ENCODE results near the gene PDZK1IP1.
"Not testable (repeated sequence)": the region's sequence is repeated elsewhere in the genome, so short reads cannot be mapped to it uniquely, and the experiment has no call there.

Gene PDZK1IP1

DNA sequence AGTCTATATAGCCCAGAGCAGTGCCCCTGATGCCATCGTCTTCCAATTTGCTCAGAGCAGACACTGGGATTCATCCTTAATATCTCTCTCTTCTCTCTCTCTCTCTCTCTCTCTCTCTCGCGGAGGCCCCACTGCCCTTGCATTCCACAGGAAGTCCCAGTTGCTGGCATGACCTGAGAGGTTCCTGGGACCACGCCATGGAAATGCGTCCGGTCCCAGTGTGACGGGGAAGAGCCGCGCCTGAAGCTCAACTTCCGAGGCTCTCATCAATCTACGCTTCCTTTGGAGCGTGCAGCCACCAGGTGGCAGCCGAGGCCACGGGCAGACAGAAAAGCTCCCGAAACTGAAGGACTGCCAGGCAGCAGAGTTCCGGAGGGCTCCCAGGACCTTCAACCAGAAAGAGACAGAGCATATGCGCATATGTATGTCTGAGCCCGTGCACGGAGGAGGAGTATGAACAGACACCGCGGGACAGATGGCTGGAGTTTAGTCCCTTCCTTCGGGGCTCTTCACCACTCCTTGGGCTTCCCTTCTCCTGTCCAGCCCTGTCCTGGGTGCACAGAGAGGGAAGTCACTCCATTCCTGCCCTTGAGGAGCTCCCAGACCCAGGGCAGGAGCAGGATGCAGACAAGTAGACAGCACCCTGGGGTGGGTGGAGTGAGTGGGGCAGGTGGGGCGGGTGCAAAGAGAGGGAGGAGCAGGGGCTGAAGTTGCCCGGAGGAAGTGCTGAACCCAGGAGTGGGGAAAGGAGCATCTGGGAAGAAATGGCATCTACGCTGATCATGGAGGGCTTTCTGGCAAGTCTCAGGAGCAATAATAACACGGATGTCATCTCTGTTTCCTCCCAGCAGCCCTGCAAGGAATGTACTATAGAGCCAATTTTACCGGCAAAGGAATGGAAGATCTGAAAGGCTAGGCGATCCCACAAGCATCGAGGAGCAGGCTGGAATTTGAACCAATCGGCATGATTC is 10.5 kb downstream of the PDZK1IP1 start:
- DNase-seq: peak; percentile 95

DNA sequence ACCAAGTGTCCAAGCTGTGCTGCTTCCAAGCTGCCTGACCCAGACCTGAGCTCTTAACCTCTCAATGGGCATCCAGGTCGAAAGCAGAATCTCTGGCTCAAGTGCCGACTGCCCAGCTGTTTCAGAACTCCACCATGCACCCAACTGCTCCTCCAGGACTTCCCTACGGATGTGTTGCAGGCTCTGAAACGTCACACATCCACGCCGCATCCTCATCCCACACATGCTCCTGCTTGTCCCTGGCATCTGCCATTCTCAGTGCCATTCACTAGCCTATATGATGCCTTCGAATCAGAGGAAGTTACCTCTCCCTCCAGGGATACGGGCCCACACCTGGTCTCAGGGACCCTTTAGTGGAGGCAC is 11.2 kb downstream of the PDZK1IP1 start:
- no peak for DNase-seq

DNA sequence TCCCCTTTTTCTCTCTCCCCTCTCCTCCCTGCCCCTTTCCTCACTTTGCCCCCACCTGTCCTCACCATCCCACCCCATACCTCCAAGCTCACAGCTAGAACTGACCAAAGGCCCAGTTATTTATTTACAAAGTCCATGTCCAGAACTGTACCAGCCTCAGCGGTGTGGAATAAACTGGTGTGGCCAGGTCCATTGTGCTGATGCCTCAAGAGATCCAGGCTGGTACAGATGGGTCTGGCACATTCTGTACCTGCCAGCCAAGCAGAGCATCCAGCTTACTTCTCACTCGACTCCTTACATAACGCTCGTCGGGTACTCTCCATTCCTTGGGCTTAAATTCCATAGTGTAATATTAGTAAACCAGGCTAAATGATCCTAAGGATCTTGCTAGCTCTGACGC is 11.8 kb downstream of the PDZK1IP1 start:
- no peak for DNase-seq

DNA sequence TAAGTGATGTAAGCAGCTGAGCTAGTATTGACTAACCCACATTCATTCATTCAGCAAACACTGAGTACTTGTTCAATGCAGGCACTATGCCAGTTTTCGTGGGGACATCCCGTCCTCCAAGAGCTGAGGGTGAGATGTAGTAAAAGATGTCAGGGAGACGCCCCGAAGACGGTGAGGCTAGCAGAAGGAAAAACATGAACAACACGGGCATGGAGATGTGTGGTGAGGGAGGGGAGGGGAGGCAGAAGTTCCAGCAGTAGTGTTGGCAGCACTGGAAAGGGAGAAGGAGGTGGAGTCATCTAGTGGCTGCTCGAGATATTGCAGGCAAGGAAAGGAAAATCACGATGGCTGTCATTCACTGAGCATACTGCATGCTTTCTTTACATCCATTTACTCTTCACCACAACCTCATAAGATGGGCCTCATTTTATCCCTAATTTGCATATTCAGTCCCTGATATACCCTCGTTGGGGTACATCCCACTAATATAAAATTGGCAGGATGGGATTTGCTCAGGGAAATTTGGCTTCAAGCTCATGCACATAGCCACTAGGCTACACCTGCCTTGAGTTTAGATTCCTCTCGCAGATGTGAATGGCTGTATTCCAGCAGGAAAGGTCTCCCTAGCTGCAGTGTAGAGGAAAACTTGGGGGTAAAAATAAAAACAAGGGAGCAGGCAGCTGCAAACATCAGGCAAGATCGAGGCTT is 14.5 kb downstream of the PDZK1IP1 start:
- peak; percentile 75 for DNase-seq

DNA sequence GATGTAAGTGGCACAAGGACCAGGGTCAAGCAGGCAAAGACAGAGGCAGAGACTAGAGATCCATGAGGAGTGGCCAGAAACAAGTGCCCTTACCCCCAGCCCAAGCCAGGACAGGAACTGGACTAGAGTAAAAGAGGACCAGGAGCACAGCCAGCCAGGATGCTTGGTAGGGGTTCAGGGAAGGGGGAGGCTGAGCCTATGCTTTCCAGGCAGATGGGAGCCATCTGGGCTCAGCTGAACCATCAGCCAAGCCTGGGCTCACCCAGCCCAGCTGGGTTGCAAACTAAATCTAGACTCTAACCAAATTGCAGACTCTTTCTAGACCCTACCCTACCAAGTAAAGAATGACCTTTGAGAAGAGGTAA is 15.2 kb downstream of the PDZK1IP1 start:
- no peak for DNase-seq

DNA sequence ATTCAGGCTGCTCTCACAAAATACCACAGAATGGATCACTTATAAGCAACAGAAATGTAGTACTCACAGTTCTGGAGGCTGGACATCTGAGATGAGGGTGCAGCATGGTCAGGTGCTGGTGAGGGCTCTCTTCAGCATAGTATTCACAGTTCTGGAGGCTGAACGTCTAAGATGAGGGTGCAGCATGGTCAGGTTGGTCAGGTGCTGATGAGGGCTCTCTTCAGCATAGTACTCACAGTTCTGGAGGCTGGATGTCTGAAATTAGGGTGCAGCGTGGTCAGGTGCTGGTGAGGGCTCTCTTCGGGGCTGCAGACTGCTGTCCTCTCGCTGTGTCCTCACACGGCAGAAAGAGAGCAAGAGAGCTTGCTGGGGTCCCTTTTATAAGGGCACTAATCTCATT is 17.1 kb downstream of the PDZK1IP1 start:
- DNase-seq: no peak

DNA sequence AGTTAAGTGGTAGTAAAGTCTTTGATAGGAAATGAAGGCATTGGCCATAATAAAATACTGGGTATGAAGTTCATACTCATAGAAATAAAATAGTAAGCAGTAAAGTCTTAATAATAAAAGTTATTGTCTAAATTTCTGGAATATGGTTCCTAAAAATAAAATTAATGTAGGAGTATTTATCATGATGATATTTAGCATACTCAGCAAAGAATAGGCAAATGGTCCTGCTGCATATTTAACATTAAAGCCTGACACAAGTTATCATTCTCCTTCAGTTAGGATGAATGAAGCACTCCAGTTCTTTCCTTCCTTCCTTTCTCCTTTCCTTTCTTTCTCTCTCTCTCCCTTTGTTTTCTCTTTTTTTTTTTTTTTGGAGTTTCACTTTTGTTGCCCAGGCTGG is 25.3 kb downstream of the PDZK1IP1 start:
- no peak for DNase-seq

DNA sequence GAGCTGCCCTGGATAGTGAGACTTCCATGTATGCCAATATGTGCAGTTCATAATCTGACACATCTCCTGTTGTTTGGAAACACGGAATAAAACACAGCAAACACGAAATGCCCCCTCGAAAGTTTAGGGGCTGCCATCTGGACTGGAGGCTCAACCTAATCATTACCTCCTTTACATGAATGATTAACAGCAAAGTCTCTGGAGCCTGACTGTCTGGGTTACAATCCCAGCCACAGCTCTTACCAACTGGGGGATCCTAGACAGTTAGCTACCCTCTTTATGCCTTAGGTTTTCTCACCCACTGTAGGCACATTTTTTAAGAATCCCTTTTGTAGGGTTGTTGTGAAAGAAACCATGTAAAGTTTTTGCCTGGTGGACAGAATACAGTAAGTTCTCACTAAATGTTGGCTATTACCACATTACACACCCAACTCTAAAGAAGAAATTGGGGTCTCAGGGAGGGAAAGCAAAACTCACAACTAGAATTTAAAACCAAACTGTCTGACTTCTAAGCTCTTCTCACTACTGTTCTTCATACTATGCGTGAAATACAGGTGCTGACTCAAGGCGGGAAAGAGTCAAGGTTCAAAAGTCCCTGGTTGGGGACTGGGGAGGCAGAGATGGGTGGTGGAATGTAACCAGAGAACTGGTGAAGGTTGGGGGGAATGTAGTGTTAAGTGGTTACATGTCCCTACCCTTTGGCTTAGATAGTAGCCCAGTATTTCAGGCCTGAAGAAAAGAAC is 28.4 kb downstream of the PDZK1IP1 start:
- DNase-seq: no peak

DNA sequence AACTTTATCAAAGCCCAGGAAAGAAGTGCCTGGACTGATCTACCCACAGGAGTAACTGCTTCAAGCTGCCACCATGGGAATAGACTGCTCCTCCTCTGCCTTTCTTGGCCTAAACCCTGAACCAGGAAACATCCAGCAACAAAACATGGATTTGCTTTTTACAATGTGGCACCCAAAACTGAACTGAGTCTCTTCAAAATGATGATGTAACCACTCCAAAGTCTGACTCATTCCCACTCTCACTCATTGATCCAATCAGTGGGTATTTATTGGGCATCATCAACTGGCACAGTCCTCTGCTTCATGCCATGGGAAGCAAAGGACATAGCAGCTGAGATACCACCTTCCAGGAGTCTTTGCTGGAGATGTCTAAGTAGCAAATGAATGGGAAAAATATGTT is 29.1 kb downstream of the PDZK1IP1 start:
- no peak for DNase-seq

DNA sequence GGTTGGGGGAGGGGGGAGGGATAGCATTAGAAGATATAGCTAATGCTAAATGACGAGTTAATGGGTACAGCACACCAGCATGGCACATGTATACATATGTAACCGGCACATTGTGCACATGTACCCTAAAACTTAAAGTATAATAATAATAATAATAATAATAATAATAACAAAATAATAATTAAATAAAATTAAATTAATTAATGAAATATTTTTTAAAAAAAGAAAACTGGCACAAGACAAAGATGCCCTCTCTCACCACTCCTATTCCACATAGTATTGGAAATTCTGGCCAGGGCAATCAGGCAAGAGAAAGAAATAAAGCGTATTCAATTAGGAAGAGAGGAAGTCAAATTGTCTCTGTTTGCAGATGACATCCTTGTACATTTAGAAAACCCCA is 31.9 kb downstream of the PDZK1IP1 start:
- DNase-seq: not testable (repeated sequence)

DNA sequence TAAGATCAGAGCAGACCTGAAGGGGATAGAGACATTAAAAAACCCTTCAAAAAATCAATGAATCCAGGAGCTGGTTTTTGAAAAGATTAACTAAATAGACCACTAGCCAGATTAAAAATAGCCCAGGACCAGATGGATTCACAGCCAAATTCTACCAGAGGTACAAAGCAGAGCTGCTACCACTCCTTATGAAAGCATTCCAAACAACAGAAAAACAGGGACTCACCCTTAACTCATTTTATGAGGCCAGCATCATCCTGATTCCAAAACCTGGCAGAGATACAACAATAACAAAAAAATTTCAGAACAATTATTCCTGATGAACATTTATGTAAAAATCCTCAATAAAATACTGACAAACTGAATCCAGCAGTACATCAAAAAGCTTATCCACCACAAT is 33.4 kb downstream of the PDZK1IP1 start:
- not testable (repeated sequence) for DNase-seq

DNA sequence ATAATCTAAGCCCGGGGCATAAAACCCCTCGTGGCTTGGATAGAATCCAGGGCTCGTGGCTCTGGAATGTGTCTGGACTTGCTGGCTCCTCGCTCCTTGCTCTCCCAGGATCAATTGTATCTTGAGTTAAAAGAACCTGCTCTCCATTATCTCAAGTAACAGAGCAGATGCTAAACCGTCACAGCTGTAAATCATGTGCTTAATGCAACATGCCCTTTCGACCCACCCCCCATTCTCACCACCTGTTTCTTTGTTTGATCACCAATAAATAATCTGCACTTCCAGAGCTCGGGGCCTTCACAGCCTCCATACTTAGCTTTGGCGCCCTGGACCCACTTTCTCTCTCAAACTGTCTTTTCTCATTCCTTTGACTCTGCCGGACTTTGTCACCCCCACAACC is 40.7 kb downstream of the PDZK1IP1 start:
- peak; percentile 57 for DNase-seq

DNA sequence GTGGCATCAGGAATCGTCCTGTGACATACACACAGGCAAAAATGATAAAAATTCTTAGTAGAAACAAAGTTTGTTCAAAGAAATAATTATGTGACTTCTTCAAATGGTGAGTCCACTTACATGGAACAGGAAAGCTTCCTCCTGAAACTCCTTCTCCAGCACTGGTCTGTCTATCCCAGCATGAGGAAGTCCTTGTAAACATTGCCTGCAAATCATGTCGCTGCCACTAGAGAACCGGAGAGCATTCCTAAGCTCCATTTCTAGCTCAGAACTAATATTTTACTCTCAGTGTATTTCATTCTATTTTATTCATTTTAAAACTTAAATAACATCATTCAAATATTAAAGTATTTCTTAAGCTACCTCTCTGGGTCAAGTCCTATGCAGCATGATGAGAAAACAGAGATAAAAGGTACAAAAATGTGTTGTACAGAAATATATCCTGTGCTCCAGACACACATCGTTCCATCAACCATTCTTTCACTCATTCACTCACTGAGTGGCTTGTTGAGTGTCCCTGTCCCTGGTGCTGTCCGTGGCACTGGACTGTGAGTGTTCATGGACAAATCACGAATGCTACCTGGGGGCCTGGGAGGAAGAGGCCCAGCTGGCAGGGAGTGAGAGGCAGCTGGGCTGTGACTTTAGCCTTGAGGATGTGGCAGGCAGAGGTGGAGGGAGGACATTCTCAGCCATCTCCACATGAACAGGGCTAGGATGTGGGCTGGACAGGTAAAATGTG is 42.6 kb downstream of the PDZK1IP1 start:
- no peak for DNase-seq

DNA sequence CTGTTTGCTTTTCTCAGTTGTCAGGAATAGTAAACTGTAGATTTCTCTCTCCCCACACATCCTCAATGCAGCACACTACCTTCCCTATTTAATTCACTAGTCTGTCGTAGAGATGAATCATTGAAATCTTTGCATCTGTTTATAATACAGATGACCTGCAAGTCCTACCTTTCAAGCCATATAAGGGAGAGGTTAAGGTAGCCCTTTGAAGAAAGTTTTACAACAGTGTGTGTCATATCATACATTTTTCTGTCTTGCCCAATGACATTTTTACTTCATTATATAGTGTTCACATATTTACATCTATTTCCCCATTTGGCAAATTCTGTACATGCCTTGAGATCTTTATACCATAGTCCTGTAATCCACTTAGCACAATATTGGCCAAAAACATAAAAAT is 43.3 kb downstream of the PDZK1IP1 start:
- not testable (repeated sequence) for DNase-seq

DNA sequence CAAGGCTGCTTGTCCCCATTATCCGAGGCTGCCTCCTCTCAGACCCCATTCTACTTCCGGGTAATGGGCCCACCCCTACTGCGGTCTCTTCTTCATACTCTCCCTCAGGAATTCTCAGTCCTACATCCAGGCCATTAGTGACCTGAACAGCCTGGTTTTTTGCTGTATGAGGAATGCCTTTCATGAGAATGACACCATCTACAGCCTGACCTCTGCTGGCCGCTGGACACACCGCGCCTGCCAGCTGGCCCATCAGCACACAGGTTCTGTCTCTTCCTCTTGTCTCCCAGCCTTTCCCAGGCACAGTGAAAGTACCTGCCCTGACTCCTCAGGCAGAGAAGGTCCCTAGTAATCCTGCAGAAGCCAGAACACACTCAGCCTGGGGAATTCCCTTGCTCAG is 46.2 kb downstream of the PDZK1IP1 start:
- DNase-seq: not testable (repeated sequence)

DNA sequence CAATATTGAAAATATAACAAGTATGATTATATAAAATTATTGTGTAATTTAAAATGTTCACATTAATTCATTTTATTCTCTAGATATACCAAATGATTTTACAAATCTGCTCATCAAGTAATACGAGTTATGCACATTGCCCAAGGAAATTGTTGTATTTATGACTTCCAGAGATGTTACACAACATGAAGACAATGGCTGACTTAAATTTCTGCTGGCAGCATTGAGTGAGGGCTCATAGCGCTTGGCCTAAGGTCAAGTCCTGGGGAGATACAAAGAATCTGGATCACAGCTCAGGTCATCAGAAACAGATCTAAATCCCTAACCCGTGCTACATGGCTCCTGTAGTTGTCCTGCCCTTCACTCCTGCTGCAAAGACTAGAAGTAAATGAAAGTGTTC is 49.5 kb downstream of the PDZK1IP1 start:
- DNase-seq: not testable (repeated sequence)

DNA sequence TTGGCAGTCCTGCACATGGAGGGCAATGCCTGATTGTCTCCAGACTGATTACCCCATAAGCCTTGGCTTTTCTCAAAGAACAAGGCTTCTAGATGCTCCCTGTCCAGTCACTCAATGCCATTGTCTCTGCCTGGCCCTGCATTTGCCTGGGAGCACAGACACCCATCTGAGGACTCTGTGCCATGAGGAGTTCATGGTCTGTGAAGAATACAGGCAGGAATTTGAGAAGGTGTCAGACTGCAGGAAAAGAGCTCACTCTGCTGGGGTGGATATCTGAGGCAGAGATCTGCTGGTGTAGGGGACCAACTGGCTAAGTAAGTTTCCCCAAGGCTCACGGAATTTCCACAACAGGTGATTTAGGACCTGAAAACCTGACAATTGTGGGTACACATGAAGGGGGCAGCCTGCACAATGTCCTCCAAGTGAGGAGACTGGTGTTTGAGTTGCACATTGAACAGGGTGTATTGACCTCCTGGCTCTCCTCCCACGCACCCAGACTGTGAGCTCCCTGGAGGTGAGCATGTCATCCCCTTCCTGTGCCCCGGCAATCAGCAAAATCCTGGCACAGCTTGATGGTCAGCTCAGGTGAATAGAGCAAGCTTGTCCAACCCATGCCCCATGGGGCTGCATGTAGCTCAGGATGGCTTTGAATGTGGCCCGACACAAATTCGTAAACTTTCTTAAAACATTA is 51.8 kb downstream of the PDZK1IP1 start:
- no peak for DNase-seq

DNA sequence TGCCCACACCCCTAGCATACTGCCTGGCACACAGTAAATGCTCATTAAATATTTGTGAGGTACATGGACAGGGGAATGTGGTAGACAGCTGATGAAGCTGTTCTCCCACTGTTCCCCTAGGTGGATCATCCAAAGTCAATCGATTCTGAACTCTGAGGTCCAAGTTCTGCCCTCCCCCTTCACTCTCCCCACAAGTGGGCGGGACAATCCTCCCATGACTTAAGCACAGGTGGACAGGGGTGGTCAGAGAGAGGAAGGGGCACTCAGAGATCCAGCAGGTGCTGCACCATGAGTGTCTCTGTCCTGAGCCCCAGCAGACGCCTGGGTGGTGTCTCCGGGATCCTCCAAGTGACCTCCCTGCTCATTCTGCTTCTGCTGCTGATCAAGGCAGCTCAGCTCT is 52.6 kb downstream of the PDZK1IP1 start, which contains the start of gene CYP4A22:
Gene CYP4A22 (plus strand): TSS at position 244 of the 400 bp plus-strand sequence. CDS start 45 bp downstream, at position 289.
- no peak for DNase-seq
